Activated naive CD4-positive, alpha-beta T cell treated with anti-CD3 and anti-CD28 coated beads for 36 hours (primary cell): ENCODE measurements around the gene FAM222B. TPM values are rescaled to one million over a fixed set of nuclear protein-coding genes. Genes with fewer than 3 reads are reported as not detected.
"Not testable (repeated sequence)": the region's sequence is repeated elsewhere in the genome, so short reads cannot be mapped to it uniquely, and the experiment has no call there.

Experiments
- CTCF ChIA-PET: fragments of 350-600 bp; sonication (Branson Sonifier 250); formaldehyde crosslinking; loops from one replicate; lab custom pipeline; 2021; ENCODE audit warnings: antibody characterized with exemption; lab: Charles Lee
- DNase-seq: peaks from one replicate; pipeline ENCODE4 v3.0.0-alpha.2; 2020
- H3K27ac Mint-ChIP-seq: one replicate; pipeline ENCODE4 v1.8.0; 2021; ENCODE audit warnings: mild to moderate bottlenecking, mixed read lengths
- H3K27me3 Mint-ChIP-seq: one replicate; pipeline ENCODE4 v1.8.0; 2021; ENCODE audit warnings: low read depth, mixed read lengths
- H3K36me3 Mint-ChIP-seq: one replicate; pipeline ENCODE4 v1.8.0; 2021; ENCODE audit warnings: low read depth, mixed read lengths
- H3K4me1 Mint-ChIP-seq: one replicate; pipeline ENCODE4 v1.8.0; 2021; ENCODE audit warnings: low read depth, mixed read lengths
- H3K4me3 Mint-ChIP-seq: one replicate; pipeline ENCODE4 v1.8.0; 2021; ENCODE audit warnings: mild to moderate bottlenecking, moderate library complexity, mixed read lengths
- H3K9me3 Mint-ChIP-seq: one replicate; pipeline ENCODE4 v1.8.0; 2021; ENCODE audit warnings: mixed read lengths
- intact Hi-C: fragments of 100-400 bp; cut with micrococcal nuclease; formaldehyde crosslinking; loops from one replicate; pipeline ENCODE4 v1.15.1; 2023
- total RNA-seq, 2 experiments: library from RNA; stranded (reverse); gene quantifications; one replicate each; pipeline ENCODE4 v1.2.3, GENCODE V29; 2021

Gene FAM222B
- total RNA-seq, 2 experiments from 2014 or later, result 11.2 TPM

- H3K27ac Mint-ChIP-seq, DNase-seq, H3K36me3 Mint-ChIP-seq, H3K27me3 Mint-ChIP-seq, H3K9me3 Mint-ChIP-seq, H3K4me3 Mint-ChIP-seq: not testable (repeated sequence)
- CTCF ChIA-PET, result interaction anchor here (2.4 kb wide), 1 partner anchor 31 kb away, joined by 8 read pairs; no protein-coding TSS in a partner anchor
- peaks cover 21% of the 10 kb centered on the region for H3K4me1 Mint-ChIP-seq
- intact Hi-C loops, result loop anchor here (5.0 kb wide), 1 partner anchor 37 kb away; no protein-coding TSS in a partner anchor
Measured at GRCh38 chr17:28794846-28795441, 47.6 kb downstream of the FAM222B start.

- Mint-ChIP-seq H3K36me3 (no peaks in the 10 kb centered on the region), H3K27ac (no peak overlapping the region), H3K27me3 (no peaks in the 10 kb centered on the region), H3K4me3 (no peak overlapping the region), H3K4me1 (peaks cover 29% of the 10 kb centered on the region), H3K9me3 (no peaks in the 10 kb centered on the region)
- CTCF ChIA-PET, result interaction anchor here (0.7 to 2.4 kb wide), 4 partner anchors 30 to 415 kb away, joined by 4 to 8 read pairs (median 4); no protein-coding TSS in a partner anchor
- DNase-seq, result no peak
- intact Hi-C loops, result no loop called here
Measured at GRCh38 chr17:28792877-28793661, 49.5 kb downstream of the FAM222B start.

GRCh38 chr17:28788100-28788499 is 54.5 kb downstream of the FAM222B start:
- Mint-ChIP-seq H3K36me3 (no peaks in the 10 kb centered on the region), H3K4me3 (no peak overlapping the region), H3K9me3 (no peaks in the 10 kb centered on the region), H3K27me3 (no peaks in the 10 kb centered on the region), H3K27ac (no peak overlapping the region), H3K4me1 (peaks cover 23% of the 10 kb centered on the region)
- intact Hi-C loops, result no loop called here
- no peak for DNase-seq
- CTCF ChIA-PET, result interaction anchor here (0.6 to 3.6 kb wide), 6 partner anchors 13 to 115 kb away, joined by 3 to 18 read pairs (median 4); partner anchors contain the start of genes DHRS13, FAM222B and TLCD1

GRCh38 chr17:28783161-28783560 is 59.4 kb downstream of the FAM222B start:
- no peak overlapping the region for H3K4me3 Mint-ChIP-seq
- H3K4me1 Mint-ChIP-seq, result peaks cover 16% of the 10 kb centered on the region
- no peak overlapping the region for H3K27ac Mint-ChIP-seq
- no peak for DNase-seq
- H3K36me3 Mint-ChIP-seq, result peaks cover 7% of the 10 kb centered on the region
- H3K27me3 Mint-ChIP-seq, result no peaks in the 10 kb centered on the region
- H3K9me3 Mint-ChIP-seq, result no peaks in the 10 kb centered on the region
- CTCF ChIA-PET, result interaction anchor here (0.6 to 1.1 kb wide), 2 partner anchors 11 to 20 kb away, joined by 3 read pairs; no protein-coding TSS in a partner anchor
- intact Hi-C loops, result no loop called here

- intact Hi-C loops, H3K36me3 Mint-ChIP-seq, H3K27ac Mint-ChIP-seq, H3K4me3 Mint-ChIP-seq, H3K9me3 Mint-ChIP-seq, DNase-seq, H3K27me3 Mint-ChIP-seq: not testable (repeated sequence)
- CTCF ChIA-PET, result interaction anchor here (0.6 to 2.4 kb wide), 2 partner anchors 16 to 702 kb away, joined by 4 to 7 read pairs; no protein-coding TSS in a partner anchor
- peaks cover 32% of the 10 kb centered on the region for H3K4me1 Mint-ChIP-seq
Measured at GRCh38 chr17:28779601-28780000, 63.0 kb downstream of the FAM222B start.

- Mint-ChIP-seq H3K4me3 (no peak overlapping the region), H3K27ac (peak overlapping the region; percentile 6), H3K36me3 (peaks cover 10% of the 10 kb centered on the region), H3K27me3 (no peaks in the 10 kb centered on the region), H3K4me1 (peaks cover 31% of the 10 kb centered on the region), H3K9me3 (no peaks in the 10 kb centered on the region)
- CTCF ChIA-PET, result interaction anchor here (2.4 to 5.8 kb wide), 2 partner anchors 13 kb away, joined by 7 to 61 read pairs; no protein-coding TSS in a partner anchor
- intact Hi-C loops, result no loop called here
- DNase-seq, result no peak
Measured at GRCh38 chr17:28777178-28777577, 65.4 kb downstream of the FAM222B start.

- CTCF ChIA-PET, result interaction anchor here (0.6 to 5.8 kb wide), 11 partner anchors 10 to 276 kb away, joined by 3 to 61 read pairs (median 4); no protein-coding TSS in a partner anchor
- Mint-ChIP-seq H3K9me3 (no peaks in the 10 kb centered on the region), H3K4me3 (no peak overlapping the region), H3K36me3 (peaks cover 4% of the 10 kb centered on the region), H3K27ac (no peak overlapping the region), H3K4me1 (peaks cover 26% of the 10 kb centered on the region), H3K27me3 (no peaks in the 10 kb centered on the region)
- intact Hi-C loops, result no loop called here
- no peak for DNase-seq
Measured at GRCh38 chr17:28774206-28774605, 68.4 kb downstream of the FAM222B start.

GRCh38 chr17:28773736-28774135 is 68.9 kb downstream of the FAM222B start:
- CTCF ChIA-PET, result interaction anchor here (0.6 to 5.8 kb wide), 10 partner anchors 9 to 276 kb away, joined by 3 to 61 read pairs (median 4); no protein-coding TSS in a partner anchor
- peaks cover 2% of the 10 kb centered on the region for H3K36me3 Mint-ChIP-seq
- no peak overlapping the region for H3K27ac Mint-ChIP-seq
- intact Hi-C loops, result no loop called here
- H3K9me3 Mint-ChIP-seq, result no peaks in the 10 kb centered on the region
- DNase-seq, result no peak
- no peak overlapping the region for H3K4me3 Mint-ChIP-seq
- peaks cover 21% of the 10 kb centered on the region for H3K4me1 Mint-ChIP-seq
- no peaks in the 10 kb centered on the region for H3K27me3 Mint-ChIP-seq

GRCh38 chr17:28765038-28765437 is 77.6 kb downstream of the FAM222B start:
- intact Hi-C loops, result no loop called here
- Mint-ChIP-seq H3K36me3 (peaks cover 2% of the 10 kb centered on the region), H3K4me3 (no peak overlapping the region), H3K27me3 (no peaks in the 10 kb centered on the region), H3K9me3 (no peaks in the 10 kb centered on the region), H3K27ac (no peak overlapping the region), H3K4me1 (peaks cover 12% of the 10 kb centered on the region)
- CTCF ChIA-PET, result interaction anchor here (0.6 to 5.5 kb wide), 32 partner anchors 9 to 188 kb away, joined by 3 to 80 read pairs (median 12); partner anchors contain the start of genes BLTP2, DHRS13, FAM222B and FLOT2
- no peak for DNase-seq

- Mint-ChIP-seq H3K27me3 (no peaks in the 10 kb centered on the region), H3K4me1 (peaks cover 12% of the 10 kb centered on the region), H3K4me3 (no peak overlapping the region), H3K27ac (no peak overlapping the region), H3K36me3 (peaks cover 4% of the 10 kb centered on the region), H3K9me3 (no peaks in the 10 kb centered on the region)
- intact Hi-C loops, result loop anchor here (1.0 to 5.0 kb wide), 8 partner anchors 37 to 353 kb away; partner anchors contain the start of genes DHRS13, FAM222B, NEK8 and TLCD1
- CTCF ChIA-PET, result interaction anchor here (0.6 to 5.5 kb wide), 69 partner anchors 9 to 738 kb away, joined by 3 to 80 read pairs (median 5); partner anchors contain the start of genes BLTP2, DHRS13, FAM222B and FLOT2
- peak; percentile 93 for DNase-seq
Measured at GRCh38 chr17:28763804-28764266, 78.8 kb downstream of the FAM222B start.

GRCh38 chr17:28763137-28763799 is 79.3 kb downstream of the FAM222B start:
- DNase-seq, result no peak
- Mint-ChIP-seq H3K4me1 (peaks cover 12% of the 10 kb centered on the region), H3K27ac (no peak overlapping the region), H3K4me3 (no peak overlapping the region), H3K36me3 (peaks cover 6% of the 10 kb centered on the region), H3K9me3 (no peaks in the 10 kb centered on the region), H3K27me3 (no peaks in the 10 kb centered on the region)
- CTCF ChIA-PET, result interaction anchor here (0.6 to 5.5 kb wide), 67 partner anchors 9 to 738 kb away, joined by 3 to 80 read pairs (median 5); partner anchors contain the start of genes DHRS13, FAM222B, FLOT2 and NEK8
- intact Hi-C loops, result loop anchor here (1.0 to 5.0 kb wide), 8 partner anchors 36 to 354 kb away; partner anchors contain the start of genes DHRS13, FAM222B, NEK8 and TLCD1
